Esophagus squamous epithelium (tissue), 4 donors: Measurements from ENCODE around the gene SHF.

ENCODE experiments used
- CTCF ChIP-seq, 6 experiments: fragments of 450-650 bp in 4 of 6; fragments of 200-600 bp in 2 of 6; sonication (generic) in 2 of 6; IDR thresholded peaks; one replicate each; pipeline ENCODE4 v1.5.1; 2016 to 2019; ENCODE audit warnings: antibody characterized with exemption in 6 of 6, mild to moderate bottlenecking in 4 of 6, moderate library complexity in 4 of 6
- POLR2A ChIP-seq, 4 donors: fragments of 450-650 bp; IDR thresholded peaks; one replicate each; pipeline ENCODE4 v1.6.1; 2017; ENCODE audit warnings: antibody characterized with exemption in 4 of 4, mild to moderate bottlenecking in 4 of 4, moderate library complexity in 3 of 4

- TF ChIP-seq CTCF (IDR thresholded peaks at IDR 0.05), result no peak
- TF ChIP-seq POLR2A (IDR thresholded peaks at IDR 0.05), result no peak
Observed at GRCh38 chr15:45150997-45151396, 36.8 kb downstream of the SHF start.
